ENCODE measurements around the gene NANP.

DNA sequence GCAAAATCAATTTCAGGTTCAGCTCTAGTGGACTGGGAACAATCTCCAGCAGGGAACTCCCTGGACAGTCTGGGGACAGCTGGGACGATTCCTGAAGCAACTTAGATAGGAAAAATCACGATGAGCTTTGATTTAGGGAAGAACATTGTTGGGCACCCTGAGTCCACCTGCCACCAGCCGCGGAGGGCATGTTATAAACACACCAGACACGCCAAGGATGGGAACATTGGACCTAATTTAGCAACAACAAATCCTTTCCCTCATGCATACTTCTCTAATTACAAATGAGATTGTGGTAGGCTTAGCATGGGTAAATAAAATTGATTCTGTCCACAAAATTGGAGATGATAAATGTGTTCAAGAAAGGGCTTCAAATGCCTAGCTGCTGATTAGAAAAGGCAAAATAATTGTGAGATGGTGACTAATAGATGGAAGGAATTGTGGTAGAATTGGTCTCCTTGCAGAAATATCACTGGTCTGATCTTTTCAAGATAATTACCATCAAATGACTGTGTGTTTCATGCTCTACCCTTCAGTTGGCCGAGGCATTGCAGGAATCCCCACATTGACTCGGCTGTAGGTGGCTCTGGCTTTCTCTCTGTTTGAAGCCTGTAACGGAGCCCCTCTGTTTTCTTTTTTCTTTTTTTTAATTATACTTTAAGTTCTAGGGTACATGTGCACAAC lies 6.1 kb upstream of the NANP start:
- TF ChIP-seq, protein P1, sequence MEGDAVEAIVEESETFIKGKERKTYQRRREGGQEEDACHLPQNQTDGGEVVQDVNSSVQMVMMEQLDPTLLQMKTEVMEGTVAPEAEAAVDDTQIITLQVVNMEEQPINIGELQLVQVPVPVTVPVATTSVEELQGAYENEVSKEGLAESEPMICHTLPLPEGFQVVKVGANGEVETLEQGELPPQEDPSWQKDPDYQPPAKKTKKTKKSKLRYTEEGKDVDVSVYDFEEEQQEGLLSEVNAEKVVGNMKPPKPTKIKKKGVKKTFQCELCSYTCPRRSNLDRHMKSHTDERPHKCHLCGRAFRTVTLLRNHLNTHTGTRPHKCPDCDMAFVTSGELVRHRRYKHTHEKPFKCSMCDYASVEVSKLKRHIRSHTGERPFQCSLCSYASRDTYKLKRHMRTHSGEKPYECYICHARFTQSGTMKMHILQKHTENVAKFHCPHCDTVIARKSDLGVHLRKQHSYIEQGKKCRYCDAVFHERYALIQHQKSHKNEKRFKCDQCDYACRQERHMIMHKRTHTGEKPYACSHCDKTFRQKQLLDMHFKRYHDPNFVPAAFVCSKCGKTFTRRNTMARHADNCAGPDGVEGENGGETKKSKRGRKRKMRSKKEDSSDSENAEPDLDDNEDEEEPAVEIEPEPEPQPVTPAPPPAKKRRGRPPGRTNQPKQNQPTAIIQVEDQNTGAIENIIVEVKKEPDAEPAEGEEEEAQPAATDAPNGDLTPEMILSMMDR (IDR thresholded peaks at IDR 0.05; ENCODE audit: low read depth, low read length, missing input control): no peak
- TF ChIP-seq RAD21 (IDR thresholded peaks at IDR 0.05) (no peak), YY1 (IDR thresholded peaks at IDR 0.05) (no peak), GABPA (IDR thresholded peaks at IDR 0.05 in 1 of 2, conservative IDR thresholded peaks at IDR 0.05 in 1 of 2) (no peak), TAF1 (conservative IDR thresholded peaks at IDR 0.05) (no peak), EGR1 (IDR thresholded peaks at IDR 0.05; ENCODE audit: low read depth in 2 of 2) (no peak), JUND (IDR thresholded peaks at IDR 0.05) (no peak)
- TF ChIP-seq, protein P2, sequence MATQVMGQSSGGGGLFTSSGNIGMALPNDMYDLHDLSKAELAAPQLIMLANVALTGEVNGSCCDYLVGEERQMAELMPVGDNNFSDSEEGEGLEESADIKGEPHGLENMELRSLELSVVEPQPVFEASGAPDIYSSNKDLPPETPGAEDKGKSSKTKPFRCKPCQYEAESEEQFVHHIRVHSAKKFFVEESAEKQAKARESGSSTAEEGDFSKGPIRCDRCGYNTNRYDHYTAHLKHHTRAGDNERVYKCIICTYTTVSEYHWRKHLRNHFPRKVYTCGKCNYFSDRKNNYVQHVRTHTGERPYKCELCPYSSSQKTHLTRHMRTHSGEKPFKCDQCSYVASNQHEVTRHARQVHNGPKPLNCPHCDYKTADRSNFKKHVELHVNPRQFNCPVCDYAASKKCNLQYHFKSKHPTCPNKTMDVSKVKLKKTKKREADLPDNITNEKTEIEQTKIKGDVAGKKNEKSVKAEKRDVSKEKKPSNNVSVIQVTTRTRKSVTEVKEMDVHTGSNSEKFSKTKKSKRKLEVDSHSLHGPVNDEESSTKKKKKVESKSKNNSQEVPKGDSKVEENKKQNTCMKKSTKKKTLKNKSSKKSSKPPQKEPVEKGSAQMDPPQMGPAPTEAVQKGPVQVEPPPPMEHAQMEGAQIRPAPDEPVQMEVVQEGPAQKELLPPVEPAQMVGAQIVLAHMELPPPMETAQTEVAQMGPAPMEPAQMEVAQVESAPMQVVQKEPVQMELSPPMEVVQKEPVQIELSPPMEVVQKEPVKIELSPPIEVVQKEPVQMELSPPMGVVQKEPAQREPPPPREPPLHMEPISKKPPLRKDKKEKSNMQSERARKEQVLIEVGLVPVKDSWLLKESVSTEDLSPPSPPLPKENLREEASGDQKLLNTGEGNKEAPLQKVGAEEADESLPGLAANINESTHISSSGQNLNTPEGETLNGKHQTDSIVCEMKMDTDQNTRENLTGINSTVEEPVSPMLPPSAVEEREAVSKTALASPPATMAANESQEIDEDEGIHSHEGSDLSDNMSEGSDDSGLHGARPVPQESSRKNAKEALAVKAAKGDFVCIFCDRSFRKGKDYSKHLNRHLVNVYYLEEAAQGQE (IDR thresholded peaks at IDR 0.05): no peak
- TF ChIP-seq, protein P3, sequence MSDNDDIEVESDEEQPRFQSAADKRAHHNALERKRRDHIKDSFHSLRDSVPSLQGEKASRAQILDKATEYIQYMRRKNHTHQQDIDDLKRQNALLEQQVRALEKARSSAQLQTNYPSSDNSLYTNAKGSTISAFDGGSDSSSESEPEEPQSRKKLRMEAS (IDR thresholded peaks at IDR 0.05): no peak
- TF ChIP-seq, protein P4, sequence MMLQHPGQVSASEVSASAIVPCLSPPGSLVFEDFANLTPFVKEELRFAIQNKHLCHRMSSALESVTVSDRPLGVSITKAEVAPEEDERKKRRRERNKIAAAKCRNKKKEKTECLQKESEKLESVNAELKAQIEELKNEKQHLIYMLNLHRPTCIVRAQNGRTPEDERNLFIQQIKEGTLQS (IDR thresholded peaks at IDR 0.05): no peak
